Effector CD8-positive, alpha-beta T cell (primary cell): ENCODE measurements around the gene OR2L8.

Experiments used
- DNase-seq: peaks from one replicate; lab custom pipeline; 2025; lab: John Stamatoyannopoulos, UW
- total RNA-seq, 4 experiments: gene quantifications; one replicate each; lab custom pipeline; 2026; lab: John Stamatoyannopoulos, UW

OR2L8 gene, protein sequence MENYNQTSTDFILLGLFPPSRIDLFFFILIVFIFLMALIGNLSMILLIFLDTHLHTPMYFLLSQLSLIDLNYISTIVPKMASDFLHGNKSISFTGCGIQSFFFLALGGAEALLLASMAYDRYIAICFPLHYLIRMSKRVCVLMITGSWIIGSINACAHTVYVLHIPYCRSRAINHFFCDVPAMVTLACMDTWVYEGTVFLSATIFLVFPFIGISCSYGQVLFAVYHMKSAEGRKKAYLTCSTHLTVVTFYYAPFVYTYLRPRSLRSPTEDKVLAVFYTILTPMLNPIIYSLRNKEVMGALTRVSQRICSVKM
- 0 reads per million in 4 experiments for total RNA-seq

GRCh38 chr1:247948558-247948957, at the start of gene OR2L8:
Gene OR2L8, plus strand, starts transcription at chr1:247948858. Its CDS starts 0 bp downstream, at chr1:247948858.
- DNase-seq = no peak

DNA sequence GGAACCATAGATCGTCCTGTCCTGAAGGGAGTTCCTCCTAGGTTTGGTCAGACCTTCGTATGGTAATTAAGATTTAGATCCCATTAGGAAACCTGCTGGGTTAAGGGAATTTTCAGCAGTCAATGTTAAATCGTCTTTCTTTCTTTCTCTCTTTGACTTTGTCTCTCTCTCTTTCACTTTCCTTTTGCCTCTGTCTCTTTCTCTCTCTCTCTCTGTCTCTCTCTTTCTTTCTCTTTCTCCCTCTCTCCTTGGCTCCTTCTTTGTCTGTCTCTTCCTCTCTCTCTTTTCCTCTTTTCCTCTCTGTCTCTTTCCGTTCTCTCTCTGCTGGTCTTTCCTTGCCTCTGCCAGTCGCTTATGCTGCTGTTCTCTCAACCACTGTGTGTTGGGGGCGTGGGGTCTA, 44.5 kb upstream of the OR2L8 start:
- DNase-seq = no peak

GRCh38 chr1:247905181-247905580, 43.5 kb upstream of the OR2L8 start:
- DNase-seq = no peak

DNA sequence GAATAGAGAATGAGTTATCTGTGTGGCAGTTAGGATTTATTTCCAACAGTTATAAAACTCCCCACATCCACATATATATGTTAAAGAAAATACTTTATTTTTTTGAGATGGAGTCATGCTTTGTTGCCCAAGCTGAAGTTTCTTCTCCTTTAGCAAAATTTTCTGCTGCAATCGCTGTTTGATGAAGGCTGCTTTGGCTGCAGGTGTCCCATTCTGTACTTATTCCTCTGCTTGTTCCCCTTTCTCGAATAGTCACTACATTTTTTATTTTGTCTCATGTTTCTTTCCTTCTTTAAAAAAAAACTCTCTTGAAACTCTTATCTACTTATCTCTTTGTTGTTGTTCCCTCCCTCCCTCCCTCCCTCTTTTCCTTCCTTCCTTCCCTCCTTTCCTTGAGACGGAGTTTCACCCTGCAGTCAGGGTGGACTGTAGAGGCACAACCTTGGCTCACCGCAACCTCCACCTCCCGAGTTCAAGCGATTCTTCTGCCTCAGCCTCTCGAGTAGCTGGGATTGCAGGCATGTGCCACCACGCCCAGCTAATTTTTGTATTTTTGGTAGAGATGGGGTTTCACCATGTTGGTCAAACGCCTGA, 42.7 kb upstream of the OR2L8 start:
- no peak for DNase-seq

- no peak for DNase-seq
These were observed 42.1 kb upstream of the OR2L8 start for GRCh38 chr1:247906504-247907047.

- DNase-seq = no peak
These were observed 39.9 kb upstream of the OR2L8 start for GRCh38 chr1:247908766-247909165.

DNA sequence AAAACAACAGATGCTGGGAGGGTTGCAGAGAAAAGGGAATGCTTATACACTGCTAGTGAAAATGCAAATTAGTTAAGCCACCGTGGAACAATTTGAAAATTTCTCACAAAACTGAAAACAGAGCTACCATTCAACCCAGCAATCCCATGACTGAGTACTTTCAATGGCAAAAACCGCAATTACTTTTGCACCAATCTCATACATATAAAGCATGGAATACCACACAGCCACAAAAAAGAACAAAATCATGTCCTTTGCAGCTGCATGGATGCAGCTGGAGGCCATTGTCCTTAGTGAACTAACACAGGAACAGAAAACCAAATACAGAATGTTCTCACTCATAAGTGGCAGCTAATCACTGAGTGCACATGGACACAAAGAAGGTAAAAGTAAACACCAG, 34.9 kb upstream of the OR2L8 start:
- no peak for DNase-seq

- no peak for DNase-seq
These were observed 33.6 kb upstream of the OR2L8 start for GRCh38 chr1:247914941-247915662.

- no peak for DNase-seq
These were observed 28.7 kb upstream of the OR2L8 start, which contains the start of gene OR2T8 for GRCh38 chr1:247919952-247920351. Gene OR2T8, plus strand, starts transcription at chr1:247920252. Its CDS starts 766 bp downstream, at chr1:247921018.

DNA sequence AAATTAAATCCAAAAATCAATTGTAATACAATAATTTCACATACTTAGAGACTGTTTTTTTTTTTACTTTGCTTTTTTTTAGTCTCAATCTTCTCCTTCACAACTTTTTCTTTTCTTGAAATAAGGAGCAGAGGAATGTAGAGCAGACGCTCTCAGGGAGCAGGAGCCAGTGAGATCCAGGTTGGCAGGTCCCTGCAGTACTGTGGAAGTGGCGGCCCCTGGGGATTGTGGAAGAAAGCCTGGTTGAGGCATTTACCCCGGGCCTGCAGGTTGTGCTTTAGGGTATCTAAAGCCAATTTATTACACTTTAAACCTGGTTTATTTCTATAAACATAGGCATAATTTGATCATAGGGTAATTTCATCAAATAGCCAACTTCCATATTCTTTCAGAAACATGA, 24.7 kb upstream of the OR2L8 start:
- DNase-seq = no peak

DNA sequence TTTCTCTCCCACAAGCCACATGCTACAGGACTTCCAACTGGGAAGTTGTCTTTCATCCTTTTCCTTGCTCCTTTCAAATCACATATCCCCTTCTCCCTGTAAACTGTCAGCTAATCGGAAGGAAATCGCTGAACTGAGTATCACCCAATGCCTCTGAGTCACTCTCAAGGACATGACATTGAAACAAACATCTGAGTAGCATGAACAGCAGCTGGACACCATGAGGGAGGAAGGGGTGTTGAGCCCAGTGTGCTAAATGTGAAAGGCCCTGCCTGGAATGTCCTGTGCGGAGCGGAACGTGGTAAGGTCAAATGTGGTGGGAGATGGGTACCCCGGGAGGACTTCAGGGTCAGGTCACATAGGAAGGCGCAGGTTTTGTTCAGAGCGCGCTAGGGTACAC, 23.8 kb upstream of the OR2L8 start, which contains the start of gene OR2AJ1:
Gene OR2AJ1 (plus strand): TSS at position 22 of the 400 bp plus-strand sequence. CDS start 8,880 bp downstream, outside the sequence.
- no peak for DNase-seq

GRCh38 chr1:247933989-247934388, 14.7 kb upstream of the OR2L8 start:
- DNase-seq = no peak

DNA sequence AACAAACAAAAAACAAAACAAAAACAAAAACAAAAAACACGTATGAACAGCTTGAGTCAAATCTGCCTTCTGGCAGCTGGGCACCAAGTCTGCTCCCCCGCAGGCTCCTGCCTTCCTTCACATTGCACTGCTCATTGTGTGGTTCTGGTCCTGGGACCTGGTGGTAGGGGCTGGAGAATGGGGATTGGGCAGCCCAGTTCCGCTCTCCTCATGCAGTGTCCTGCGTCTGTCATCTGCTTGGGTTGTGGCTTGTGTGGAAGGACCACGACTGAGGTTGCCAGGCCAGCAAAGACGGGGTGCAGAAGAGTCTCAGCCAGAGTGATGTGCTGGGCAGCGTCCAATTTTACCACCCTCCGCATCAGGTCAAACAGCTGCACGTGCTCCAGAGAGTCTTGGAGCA, 12.9 kb upstream of the OR2L8 start:
- no peak for DNase-seq

DNA sequence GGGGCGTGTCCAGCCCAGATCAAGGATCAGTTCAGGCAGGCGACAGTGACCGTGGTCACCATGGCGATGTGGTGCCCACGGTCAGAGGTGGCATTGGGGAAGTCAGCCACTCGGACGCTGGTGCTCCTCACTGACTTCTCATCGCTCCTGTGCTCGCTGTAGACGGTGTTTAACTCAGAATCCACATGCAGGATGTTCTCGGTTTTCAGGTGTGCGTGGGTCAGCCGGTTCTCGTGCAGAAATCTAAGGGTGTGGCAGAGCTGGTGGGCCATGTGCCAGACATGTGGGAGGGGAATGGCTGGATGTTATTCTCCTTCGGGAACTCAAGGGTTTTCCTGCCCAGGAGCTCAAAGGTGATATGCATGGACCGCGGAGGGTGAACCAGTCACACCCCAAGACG, 12.2 kb upstream of the OR2L8 start:
- no peak for DNase-seq

GRCh38 chr1:247936965-247937734, 11.5 kb upstream of the OR2L8 start:
- peak; percentile 83 for DNase-seq

DNA sequence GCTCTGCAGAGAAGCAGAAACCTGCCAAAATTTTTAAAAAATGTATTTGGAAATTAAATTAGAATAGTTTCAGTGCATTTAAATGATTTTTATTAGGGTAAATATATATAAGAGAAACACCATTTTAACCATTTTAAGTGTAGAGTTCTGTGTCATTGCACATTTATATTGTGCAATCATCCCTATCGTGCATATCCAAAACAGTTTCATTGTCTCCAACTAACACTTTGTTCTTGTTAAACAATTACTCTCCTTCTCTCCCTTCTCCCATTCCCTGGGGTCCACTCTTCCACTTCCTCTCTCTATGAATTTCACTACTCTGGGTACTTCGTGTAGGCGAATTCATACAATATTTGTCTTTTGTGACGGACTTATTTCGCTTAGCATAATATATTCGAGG, 6.0 kb upstream of the OR2L8 start:
- DNase-seq = no peak

DNA sequence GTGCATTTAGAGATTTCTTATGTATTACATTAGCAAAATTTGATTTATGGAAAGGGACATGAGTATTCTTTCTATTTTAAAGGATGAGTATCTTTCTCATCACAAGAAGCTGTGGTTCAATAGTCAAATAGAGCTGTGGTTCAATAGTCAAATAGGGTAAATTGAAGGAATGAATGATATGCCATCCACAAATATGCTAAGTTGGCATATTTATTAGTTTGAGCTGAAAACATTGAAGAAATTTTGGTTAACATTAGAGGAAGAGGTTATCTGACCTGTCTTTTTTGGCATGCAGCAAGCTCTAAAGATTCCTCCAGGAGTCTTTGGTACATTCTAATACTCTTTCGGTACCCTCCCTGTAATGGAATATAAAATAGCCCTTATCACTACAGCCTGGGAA, 4.8 kb downstream of the OR2L8 start:
- no peak for DNase-seq

GRCh38 chr1:247961791-247962190, 13.1 kb downstream of the OR2L8 start:
- no peak for DNase-seq

GRCh38 chr1:247962911-247963588, 14.4 kb downstream of the OR2L8 start:
- no peak for DNase-seq

DNA sequence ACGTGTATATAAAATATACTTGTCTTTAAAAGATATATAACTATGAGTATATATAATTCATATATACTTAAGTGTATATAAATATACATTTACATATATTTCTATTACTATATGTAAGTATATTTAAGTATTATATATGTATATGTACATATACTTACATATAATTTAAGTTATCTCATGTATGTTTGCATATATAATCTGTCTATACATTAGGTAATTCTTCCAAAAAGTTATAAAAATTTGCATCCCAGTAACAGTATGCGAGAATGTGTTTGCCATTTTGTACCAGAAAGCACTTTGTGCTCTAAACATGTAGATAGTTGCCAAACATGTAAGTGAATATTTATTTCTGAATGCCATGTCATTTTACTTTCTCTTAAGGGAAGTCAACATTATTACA, 16.3 kb downstream of the OR2L8 start, which contains the start of gene OR2AK2:
Gene OR2AK2 (plus strand): TSS at position 301 of the 400 bp plus-strand sequence. CDS start 144 bp downstream, outside the sequence.
- DNase-seq = no peak
